GM12892 (cell line): ENCODE results near the gene RPP14.

Source experiments
- DNase-seq: peaks from one replicate; pipeline ENCODE4 v3.0.0; 2011; ENCODE audit not compliant: insufficient read length
- FAIRE-seq: peaks from 2 replicates; lab custom pipeline; 2011; peaks lifted over from hg19 to GRCh38; lab: Jason Lieb, UNC
- POLR2A ChIP-seq: IDR thresholded peaks from 2 replicates; pipeline ENCODE4 v1.6.1; 2011; ENCODE audit warnings: low read depth, low read length, control low read depth
- POLR2AphosphoS5 ChIP-seq: IDR thresholded peaks from 2 replicates; pipeline ENCODE4 v1.6.1; 2011; ENCODE audit warnings: low read depth, low read length, control low read depth
- TAF1 ChIP-seq: IDR thresholded peaks from 2 replicates; pipeline ENCODE4 v1.6.1; 2011; ENCODE audit warnings: low read depth, mild to moderate bottlenecking, control low read depth, low read length, borderline replicate concordance

Gene RPP14

GRCh38 chr3:58296843-58297242 is 9.2 kb upstream of the RPP14 start:
- FAIRE-seq (no peak), DNase-seq (no peak)
- no peak for TF ChIP-seq POLR2AphosphoS5
- no peak for TF ChIP-seq POLR2A

- FAIRE-seq: no peak
- TF ChIP-seq POLR2AphosphoS5 (no peak), POLR2A (no peak), TAF1 (no peak)
- DNase-seq: no peak
These were observed 7.9 kb upstream of the RPP14 start for GRCh38 chr3:58298190-58298589.

DNA sequence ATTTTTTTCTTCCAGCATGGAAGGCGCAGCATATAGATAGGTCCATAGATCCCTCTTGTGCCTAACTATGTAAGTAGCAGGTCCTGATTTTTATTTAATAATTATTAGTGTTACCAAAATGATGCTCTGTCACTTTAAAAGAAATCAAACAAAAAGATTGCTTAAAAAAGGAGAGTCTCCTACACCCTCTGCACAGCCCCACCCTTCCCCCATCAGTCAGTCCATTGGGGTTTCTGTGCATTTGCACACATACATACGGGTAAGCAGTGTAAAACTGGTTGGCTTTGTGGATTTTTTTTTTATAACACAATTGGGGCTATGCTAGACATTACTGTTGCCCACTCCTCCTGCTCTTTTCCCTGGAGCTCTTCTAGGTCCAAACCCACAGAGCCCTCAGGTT is 7.0 kb upstream of the RPP14 start:
- DNase-seq: no peak
- no peak for TF ChIP-seq POLR2A
- no peak for TF ChIP-seq POLR2AphosphoS5
- no peak for TF ChIP-seq TAF1
- no peak for FAIRE-seq

GRCh38 chr3:58299839-58300516 is 6.1 kb upstream of the RPP14 start:
- FAIRE-seq (no peak), DNase-seq (no peak)
- TF ChIP-seq TAF1: no peak
- TF ChIP-seq POLR2A: no peak
- TF ChIP-seq POLR2AphosphoS5: no peak

DNA sequence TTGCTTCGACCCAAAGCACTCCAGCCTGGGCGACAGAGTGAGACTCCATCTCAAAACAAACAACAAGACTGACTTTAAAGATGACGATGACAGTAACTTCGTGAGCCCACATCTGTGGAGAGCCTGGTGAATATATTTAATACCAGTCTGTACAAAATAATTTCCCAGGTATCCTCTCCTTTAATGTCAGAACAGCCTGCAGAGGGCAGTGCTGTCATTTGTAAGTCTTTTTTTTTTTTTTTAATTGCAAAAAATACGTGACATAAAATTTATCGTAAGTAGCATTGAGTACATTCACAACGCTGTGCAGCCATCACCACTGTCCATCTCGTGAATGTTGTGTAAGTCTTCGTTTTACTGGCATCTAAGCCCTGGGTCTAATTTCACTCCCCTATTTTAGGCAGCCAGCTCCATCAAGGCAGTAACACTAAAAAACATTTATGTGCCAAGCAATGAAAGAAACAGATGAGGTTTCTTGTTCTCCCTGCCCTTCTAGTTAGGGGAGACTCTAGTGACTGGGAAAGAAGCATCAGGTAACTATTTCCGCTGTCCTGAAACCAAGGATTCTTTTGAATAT is 1.7 kb downstream of the RPP14 start:
- no peak for FAIRE-seq
- DNase-seq: no peak
- TF ChIP-seq POLR2A (no peak), TAF1 (no peak), POLR2AphosphoS5 (no peak)

DNA sequence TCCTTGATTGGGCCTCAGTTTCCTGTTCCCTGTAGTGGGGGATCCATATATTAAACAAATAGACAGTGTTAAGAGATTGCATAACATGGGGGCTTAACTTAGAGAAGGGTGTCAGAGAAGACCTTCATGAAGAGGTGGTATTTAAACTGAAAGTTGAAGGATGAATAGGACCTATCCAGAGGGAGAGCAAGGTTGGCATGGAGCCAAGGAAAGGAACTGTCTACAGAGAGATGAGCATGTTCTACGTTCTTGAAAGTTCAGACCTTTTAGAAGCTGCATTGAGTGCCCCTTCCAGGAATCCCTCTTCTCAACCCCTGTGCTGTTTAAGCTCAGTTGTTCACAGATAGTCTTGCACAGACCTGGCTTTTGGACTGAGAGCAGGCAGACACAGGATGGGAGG is 2.7 kb downstream of the RPP14 start:
- DNase-seq (no peak), FAIRE-seq (no peak)
- TF ChIP-seq TAF1 (no peak), POLR2A (no peak), POLR2AphosphoS5 (no peak)

GRCh38 chr3:58317811-58318210 is 11.8 kb downstream of the RPP14 start:
- FAIRE-seq (no peak), DNase-seq (no peak)
- TF ChIP-seq TAF1 (no peak), POLR2A (no peak), POLR2AphosphoS5 (no peak)

DNA sequence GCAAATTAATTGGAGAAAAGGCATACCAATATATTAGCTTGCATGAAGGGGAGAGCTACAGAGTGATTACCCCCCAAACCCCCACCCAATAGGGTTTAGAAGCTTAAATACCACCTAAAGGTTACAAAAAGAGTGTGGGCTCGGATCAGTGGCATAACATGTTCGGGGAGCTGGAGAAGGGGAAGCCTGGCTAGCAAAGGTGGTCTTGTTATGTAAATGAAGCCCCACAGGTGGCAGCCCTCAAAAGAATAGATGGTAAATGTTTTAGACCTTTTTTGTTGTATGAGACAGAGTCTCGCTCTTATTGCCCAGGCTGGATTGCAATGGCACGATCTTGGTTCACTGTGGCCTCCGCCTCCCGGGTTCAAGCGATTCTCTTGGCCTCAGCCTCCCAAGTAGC is 15.7 kb downstream of the RPP14 start:
- TF ChIP-seq POLR2A: no peak
- TF ChIP-seq POLR2AphosphoS5: no peak
- no peak for TF ChIP-seq TAF1
- FAIRE-seq: no peak
- DNase-seq: no peak

- no peak for FAIRE-seq
- no peak for TF ChIP-seq POLR2AphosphoS5
- no peak for TF ChIP-seq TAF1
- TF ChIP-seq POLR2A: no peak
- no peak for DNase-seq
These were observed 16.7 kb downstream of the RPP14 start for GRCh38 chr3:58322793-58323192.

DNA sequence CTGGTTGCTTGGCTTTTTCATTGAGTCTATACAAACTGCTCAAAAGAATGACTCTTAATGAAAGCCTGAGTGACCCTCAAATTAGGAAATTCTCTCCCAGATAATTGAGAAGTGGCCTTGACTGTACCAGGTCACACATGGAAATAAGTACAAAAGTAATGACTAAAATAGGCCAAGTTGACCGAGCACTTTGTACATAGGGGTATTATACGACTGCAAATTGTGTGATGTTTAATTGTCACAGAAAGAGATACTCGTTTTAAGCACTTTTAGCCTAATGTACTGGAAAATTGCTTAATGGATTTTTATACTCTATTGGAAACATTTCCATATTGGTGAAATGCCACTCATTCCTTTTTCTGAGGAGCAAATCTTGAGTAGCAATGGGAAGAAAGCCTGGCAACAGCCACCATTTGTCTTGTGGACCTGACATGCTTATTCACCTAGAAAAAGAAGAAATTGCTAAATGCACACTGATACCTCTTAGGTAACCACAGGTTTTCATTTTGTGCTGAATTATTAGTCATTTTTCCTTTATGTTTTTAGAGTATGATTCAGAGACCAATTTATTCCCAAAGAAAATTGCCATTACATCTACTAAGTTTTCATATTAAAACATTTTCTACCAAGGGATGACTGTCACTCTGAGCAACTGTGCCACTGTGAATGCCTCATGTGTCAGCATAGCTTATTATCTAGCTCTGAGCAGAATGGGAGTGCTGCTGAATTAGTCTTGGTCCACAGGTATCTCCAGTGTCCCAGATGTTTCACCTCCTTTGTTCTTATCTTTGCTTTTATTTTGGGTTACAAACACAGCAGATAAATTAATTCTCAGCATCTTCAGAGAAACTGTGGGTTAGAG is 17.7 kb downstream of the RPP14 start:
- peak; percentile 48 for FAIRE-seq
- no peak for TF ChIP-seq TAF1
- no peak for TF ChIP-seq POLR2AphosphoS5
- TF ChIP-seq POLR2A: no peak
- DNase-seq: no peak

GRCh38 chr3:58324391-58325390 is 18.6 kb downstream of the RPP14 start:
- TF ChIP-seq POLR2AphosphoS5 (no peak), POLR2A (no peak), TAF1 (no peak)
- no peak for FAIRE-seq
- no peak for DNase-seq
